HG03442 (cell line): ENCODE measurements around the gene GSTM3.
"Not testable (repeated sequence)": the region's sequence is repeated elsewhere in the genome, so short reads cannot be mapped to it uniquely, and the experiment has no call there.

ENCODE experiments used
- ATAC-seq: cut with Tn5 transposase; IDR thresholded peaks from one replicate; pipeline ENCODE4 v1.9.1; 2021; ENCODE audit warnings: mild to moderate bottlenecking, moderate library complexity; ENCODE audit not compliant: unreplicated experiment

The GSTM3 gene

GRCh38 chr1:109732390-109732881, 8.4 kb downstream of the GSTM3 start:
- no peak for ATAC-seq

- no peak for ATAC-seq
Observed at GRCh38 chr1:109730666-109731065, 10.2 kb downstream of the GSTM3 start.

DNA sequence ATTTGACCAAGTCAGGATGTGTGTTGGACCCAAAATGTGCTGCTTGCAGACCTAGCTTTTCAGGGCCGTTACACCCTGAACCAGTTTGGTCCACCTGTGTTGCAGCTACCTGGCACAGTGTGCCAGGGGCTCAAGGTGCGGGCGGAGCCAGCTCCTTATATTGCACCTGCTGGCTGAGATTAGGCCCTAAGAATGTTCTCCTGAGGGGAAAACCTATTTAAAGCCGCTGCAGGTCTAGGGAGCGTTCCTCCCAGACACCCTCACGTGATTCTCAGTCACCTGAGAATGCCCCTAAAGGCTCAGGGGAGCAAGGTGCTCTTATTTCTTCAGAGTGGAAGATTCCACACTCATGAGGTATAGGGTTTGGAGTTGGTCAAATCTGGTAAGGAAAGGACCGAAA, 12.0 kb downstream of the GSTM3 start:
- no peak for ATAC-seq

DNA sequence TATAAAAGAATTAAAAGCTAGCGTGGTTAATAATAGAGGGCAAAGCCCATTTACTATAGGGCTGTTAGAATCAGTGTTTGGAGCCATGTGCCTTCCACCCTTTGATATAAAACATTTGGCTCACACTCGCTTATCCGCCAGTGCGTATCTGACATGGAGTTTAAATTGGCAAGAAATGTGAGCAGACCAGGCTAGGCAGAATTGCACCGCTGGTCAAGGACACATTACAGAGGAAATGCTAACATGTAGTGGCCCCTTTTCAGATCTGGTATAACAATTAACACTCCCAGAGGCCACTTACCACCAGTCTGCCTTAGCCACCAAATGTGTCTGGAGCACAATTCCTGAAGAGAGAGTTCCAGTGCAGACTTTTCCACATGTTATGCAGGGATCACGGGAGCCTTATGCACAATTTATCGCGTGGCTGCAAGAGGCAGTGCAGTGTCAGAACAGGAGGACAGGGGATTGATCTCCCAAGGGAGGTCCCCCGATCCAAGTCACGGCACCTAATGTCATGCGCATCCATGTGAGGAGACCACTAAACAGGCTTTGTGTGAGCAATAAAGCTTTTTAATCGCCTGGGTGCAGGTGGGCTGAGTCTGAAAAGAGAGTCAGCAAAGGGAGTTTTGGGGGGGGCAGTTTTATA, 14.0 kb downstream of the GSTM3 start:
- no peak for ATAC-seq

- no peak for ATAC-seq
Observed at GRCh38 chr1:109726007-109726406, 14.8 kb downstream of the GSTM3 start.

DNA sequence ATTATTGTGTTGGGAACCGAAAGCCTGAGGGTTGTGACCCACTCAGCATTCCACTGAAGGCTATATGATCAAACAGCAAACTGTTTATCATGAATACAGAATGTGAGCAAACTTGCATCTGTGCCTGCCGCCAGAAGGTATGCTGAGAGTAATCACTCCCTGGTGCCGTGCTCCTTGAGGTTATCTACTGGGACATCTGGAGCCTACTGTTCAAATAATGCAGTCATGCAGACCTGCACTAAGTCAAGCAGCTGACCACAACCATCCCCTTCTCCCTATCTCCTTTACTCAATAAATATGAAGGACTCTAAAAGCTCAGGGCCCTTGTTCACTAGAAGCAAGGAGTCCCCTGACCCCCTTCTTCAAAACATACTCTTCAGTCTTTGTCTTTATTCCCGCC, 15.3 kb downstream of the GSTM3 start:
- no peak for ATAC-seq

DNA sequence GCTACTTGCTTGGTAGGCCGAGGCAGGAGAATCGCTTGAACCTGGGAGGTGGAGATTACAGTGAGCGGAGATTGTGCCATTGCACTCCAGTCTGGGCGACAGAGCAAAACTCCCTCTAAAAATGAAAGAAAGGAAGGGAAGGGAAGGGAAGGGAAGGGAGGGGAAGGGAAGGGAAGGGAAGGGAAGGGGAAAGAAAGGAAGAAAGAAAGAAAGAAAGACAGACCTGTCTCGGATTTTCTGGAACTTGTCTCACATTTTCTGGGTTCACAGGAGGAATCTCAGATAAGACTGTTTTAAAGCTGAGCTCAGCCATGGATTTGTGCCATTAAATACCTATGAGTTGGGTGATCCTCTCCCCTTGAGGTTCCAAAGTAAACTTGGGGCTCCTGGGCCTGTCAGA, 15.9 kb downstream of the GSTM3 start:
- no peak for ATAC-seq

- ATAC-seq, result no peak
Observed at GRCh38 chr1:109722908-109723691, 17.7 kb downstream of the GSTM3 start.

DNA sequence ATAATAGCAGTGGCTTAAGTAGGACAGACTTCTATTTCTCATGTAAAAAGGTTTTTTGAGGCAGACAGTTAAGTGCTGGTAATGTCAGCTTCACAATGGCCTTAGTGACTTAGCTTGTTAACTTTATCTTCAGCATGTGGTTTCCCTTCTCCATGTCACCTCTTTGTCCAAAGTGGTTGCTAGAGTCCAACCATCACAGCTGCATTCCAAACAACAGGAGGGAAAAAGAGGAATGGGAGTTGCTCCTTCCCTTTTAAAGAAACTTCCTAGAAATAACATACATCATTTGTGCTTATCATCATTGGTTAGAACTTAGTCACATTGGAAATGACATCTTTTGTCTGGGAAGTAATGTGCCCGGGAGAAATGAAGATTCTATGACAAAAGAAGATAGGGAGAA, 18.9 kb downstream of the GSTM3 start:
- ATAC-seq, result no peak

- ATAC-seq, result no peak
Observed at GRCh38 chr1:109721042-109721441, 19.8 kb downstream of the GSTM3 start.

DNA sequence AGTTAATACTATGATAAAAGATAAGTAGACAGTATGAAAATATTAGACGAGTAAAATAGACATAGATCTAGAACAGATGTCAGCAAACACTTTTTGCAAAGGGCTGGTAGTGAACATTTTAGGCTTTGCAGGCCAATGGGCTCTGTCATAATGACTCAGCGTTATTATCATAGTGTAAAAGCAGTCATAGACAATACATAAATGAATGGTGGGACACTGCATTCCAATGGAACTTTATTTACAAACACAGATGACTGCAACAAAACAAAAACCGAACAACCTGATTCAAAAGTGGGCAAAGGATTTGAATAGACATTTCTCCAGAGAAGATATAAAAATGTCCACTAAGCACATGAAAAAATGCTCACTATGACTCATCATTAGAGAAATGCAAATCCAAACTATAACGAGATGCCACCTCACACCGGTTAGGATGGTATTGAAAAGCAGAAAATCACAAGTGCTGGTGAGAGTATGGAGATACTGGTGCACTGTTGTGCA, 21.5 kb downstream of the GSTM3 start:
- ATAC-seq, result no peak

GRCh38 chr1:109718495-109718894, 22.3 kb downstream of the GSTM3 start:
- no peak for ATAC-seq

DNA sequence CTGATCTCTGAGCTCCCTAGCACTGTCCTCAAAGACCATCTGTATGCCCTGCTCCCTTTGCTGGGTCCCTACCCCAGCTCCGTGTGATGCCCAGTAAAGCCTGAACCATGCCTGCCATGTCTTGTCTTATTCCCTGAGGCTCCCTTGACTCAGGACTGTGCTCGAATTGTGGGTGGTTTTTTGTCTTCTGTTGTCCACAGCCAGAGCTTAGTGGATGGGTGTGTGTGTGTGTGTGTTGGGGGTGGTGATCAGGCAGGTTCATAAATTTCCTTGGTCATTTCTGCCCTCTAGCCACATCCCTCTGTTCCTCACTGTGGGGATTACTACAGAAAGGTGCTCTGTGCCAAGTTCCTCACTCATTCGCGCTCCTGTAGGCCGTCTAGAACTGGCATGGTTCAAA, 23.1 kb downstream of the GSTM3 start:
- ATAC-seq, result no peak

GRCh38 chr1:109716570-109717090, 24.2 kb downstream of the GSTM3 start:
- no peak for ATAC-seq

- ATAC-seq, result no peak
Observed at GRCh38 chr1:109716121-109716520, 24.7 kb downstream of the GSTM3 start.

- no peak for ATAC-seq
Observed at GRCh38 chr1:109714661-109715372, 26.0 kb downstream of the GSTM3 start.

DNA sequence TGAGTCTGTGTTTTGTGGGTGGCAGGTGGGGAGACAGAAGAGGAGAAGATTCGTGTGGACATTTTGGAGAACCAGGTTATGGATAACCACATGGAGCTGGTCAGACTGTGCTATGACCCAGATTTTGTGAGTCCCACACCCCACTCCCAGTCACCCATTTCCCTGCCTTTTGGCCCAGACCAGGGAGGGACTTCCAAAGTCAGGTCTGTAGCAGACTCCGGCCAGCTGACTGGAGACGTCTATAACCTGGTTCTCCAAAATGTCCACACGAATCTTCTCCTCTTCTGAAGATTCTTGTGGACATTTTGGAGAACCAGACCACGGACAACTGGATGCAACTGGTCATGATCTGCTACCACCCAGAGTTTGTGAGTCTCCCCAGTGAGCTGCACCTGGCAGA, 27.2 kb downstream of the GSTM3 start:
- ATAC-seq, result no peak

- ATAC-seq, result no peak
Observed at GRCh38 chr1:109712321-109712864, 28.4 kb downstream of the GSTM3 start.

DNA sequence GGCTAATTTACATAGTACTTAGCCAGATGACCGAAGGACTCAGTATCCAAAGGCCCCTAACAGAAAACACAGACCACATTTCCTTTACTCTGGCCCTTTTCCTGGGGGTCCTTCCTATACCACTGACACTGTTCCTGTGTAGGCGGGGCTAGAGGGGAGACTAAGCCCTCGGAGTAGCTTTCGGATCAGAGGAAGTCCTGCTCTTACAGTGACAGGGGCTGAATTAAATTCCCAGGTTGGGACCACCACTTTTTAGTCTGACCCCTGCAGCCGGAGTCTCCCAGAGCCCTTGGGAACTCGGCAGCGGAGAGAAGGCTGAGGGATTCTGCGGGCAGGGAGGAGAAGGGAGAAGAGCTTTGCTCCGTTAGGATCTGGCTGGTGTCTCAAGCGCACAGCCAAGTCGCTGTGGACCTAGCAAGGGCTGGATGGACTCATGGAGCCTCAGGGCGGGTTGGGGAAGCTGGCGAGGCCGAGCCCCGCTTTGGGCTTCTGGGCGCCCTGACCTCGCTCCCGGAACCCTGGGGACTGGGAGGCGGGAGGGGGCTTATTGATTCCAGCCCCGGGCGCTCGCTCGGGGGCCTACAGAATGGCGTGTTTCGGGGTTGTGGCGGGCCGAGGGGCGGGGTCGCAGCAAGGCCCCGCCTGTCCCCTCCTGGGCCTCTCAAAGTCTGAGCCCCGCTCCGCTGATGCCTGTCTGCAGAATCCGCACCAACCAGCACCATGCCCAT, 29.1 kb downstream of the GSTM3 start, which contains the start of gene GSTM5:
TSS of gene GSTM5 (plus strand) at position 659 of the 728 bp plus-strand sequence. CDS start at position 721, 62 bp downstream.
- not testable (repeated sequence) for ATAC-seq

- ATAC-seq, result not testable (repeated sequence)
Observed at GRCh38 chr1:109709822-109710221, 31.0 kb downstream of the GSTM3 start.
